Breast epithelium (tissue), 3 donors: ENCODE measurements around the gene DAND5.

ENCODE experiments used
- CTCF ChIP-seq, 3 donors: fragments of 450-650 bp; IDR thresholded peaks; one replicate each; pipeline ENCODE4 v1.5.1; 2016 to 2017; ENCODE audit warnings: antibody characterized with exemption in 3 of 3, mild to moderate bottlenecking in 3 of 3, moderate library complexity in 3 of 3
- POLR2A ChIP-seq: fragments of 450-650 bp; IDR thresholded peaks from one replicate; pipeline ENCODE4 v1.6.1; 2016; ENCODE audit warnings: antibody characterized with exemption, mild to moderate bottlenecking, moderate library complexity

DNA sequence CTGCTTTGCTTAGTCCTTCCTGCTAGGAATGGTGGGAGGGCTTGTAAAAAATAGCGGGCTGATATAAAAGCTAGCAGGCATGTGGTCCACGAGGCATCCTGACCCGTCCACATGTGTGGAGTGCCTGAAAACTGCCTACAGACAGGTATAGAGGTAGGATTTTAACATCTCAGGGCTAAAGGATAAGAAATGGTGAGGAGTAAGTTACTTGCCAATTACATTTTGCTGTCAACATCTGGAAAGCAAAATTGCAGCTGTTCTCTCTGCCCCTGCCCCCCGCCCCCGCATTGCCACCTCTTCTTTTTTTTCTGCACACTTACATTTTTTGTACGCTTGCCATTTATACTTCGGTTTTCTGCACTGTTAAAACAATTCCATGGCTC is 46.9 kb downstream of the DAND5 start:
- TF ChIP-seq POLR2A (no peak), CTCF (IDR thresholded peaks at IDR 0.05) (no peak)
